ENCODE measurements around the gene PANK1. TPM values are rescaled to one million over a fixed set of nuclear protein-coding genes. Genes with fewer than 3 reads are reported as not detected.

The PANK1 gene
- total RNA-seq, 1 experiment from 2014 or later, result 8.1 TPM

GRCh38 chr10:89683883-89684282 lies 38.8 kb upstream of the PANK1 start:
- Histone ChIP-seq H3K27me3 (ENCODE audit: insufficient read depth, low read depth) (no peaks in the 10 kb centered on the region), H3K4me3 (no peak overlapping the region), H3K9me3 (ENCODE audit: insufficient read depth, low read depth) (no peaks in the 10 kb centered on the region), H3F3A (ENCODE audit: insufficient read depth, low read depth) (no peaks in the 10 kb centered on the region), H3K36me3 (ENCODE audit: low read depth) (no peaks in the 10 kb centered on the region), H3K9me2 (ENCODE audit: insufficient read depth) (no peaks in the 10 kb centered on the region), H2AFZ (no peak overlapping the region), H3K4me1 (replicated peaks; ENCODE audit: insufficient read depth) (no peaks in the 10 kb centered on the region), H3K79me2 (ENCODE audit: low read depth) (no peaks in the 10 kb centered on the region), H4K20me1 (ENCODE audit: insufficient read depth) (no peaks in the 10 kb centered on the region), H3K4me2 (no peak overlapping the region), H3K27ac (no peak overlapping the region)
- BruUV-seq (replicated peaks), result no TSS peak
- intact Hi-C loops (cut with micrococcal nuclease; ENCODE audit: unreplicated experiment), result no loop called here
- POLR2A ChIA-PET (ENCODE audit: unreplicated experiment), result no interaction called here
- DNase-seq, result no peak
- CTCF ChIA-PET, result no interaction called here
- TF ChIP-seq, protein P1, sequence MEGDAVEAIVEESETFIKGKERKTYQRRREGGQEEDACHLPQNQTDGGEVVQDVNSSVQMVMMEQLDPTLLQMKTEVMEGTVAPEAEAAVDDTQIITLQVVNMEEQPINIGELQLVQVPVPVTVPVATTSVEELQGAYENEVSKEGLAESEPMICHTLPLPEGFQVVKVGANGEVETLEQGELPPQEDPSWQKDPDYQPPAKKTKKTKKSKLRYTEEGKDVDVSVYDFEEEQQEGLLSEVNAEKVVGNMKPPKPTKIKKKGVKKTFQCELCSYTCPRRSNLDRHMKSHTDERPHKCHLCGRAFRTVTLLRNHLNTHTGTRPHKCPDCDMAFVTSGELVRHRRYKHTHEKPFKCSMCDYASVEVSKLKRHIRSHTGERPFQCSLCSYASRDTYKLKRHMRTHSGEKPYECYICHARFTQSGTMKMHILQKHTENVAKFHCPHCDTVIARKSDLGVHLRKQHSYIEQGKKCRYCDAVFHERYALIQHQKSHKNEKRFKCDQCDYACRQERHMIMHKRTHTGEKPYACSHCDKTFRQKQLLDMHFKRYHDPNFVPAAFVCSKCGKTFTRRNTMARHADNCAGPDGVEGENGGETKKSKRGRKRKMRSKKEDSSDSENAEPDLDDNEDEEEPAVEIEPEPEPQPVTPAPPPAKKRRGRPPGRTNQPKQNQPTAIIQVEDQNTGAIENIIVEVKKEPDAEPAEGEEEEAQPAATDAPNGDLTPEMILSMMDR (conservative IDR thresholded peaks at IDR 0.05), result no peak
- TF ChIP-seq EZH2 (IDR thresholded peaks at IDR 0.05; ENCODE audit: low read depth), result no peak

- H4K20me1 ChIP-seq (ENCODE audit: insufficient read depth), result no peaks in the 10 kb centered on the region
- CTCF ChIA-PET, result no interaction called here
- no peak overlapping the region for H3K4me2 ChIP-seq
- POLR2A ChIA-PET (ENCODE audit: unreplicated experiment), result no interaction called here
- no peaks in the 10 kb centered on the region for H3K9me3 ChIP-seq (ENCODE audit: insufficient read depth, low read depth)
- no peak overlapping the region for H3K27ac ChIP-seq
- no peak overlapping the region for H2AFZ ChIP-seq
- H3K4me1 ChIP-seq (replicated peaks; ENCODE audit: insufficient read depth), result no peaks in the 10 kb centered on the region
- TF ChIP-seq EZH2 (IDR thresholded peaks at IDR 0.05; ENCODE audit: low read depth), result no peak
- TF ChIP-seq, protein P1 (conservative IDR thresholded peaks at IDR 0.05), result no peak
- intact Hi-C loops (cut with micrococcal nuclease; ENCODE audit: unreplicated experiment), result no loop called here
- no TSS peak for BruUV-seq (replicated peaks)
- H3K9me2 ChIP-seq (ENCODE audit: insufficient read depth), result no peaks in the 10 kb centered on the region
- H3K36me3 ChIP-seq (ENCODE audit: low read depth), result no peaks in the 10 kb centered on the region
- H3K27me3 ChIP-seq (ENCODE audit: insufficient read depth, low read depth), result no peaks in the 10 kb centered on the region
- no peaks in the 10 kb centered on the region for H3F3A ChIP-seq (ENCODE audit: insufficient read depth, low read depth)
- no peaks in the 10 kb centered on the region for H3K79me2 ChIP-seq (ENCODE audit: low read depth)
- H3K4me3 ChIP-seq, result no peak overlapping the region
- no peak for DNase-seq
Observed at GRCh38 chr10:89679986-89680385, 34.9 kb upstream of the PANK1 start.

- Histone ChIP-seq H3K4me1 (replicated peaks; ENCODE audit: insufficient read depth) (no peaks in the 10 kb centered on the region), H2AFZ (no peak overlapping the region), H3K79me2 (ENCODE audit: low read depth) (no peaks in the 10 kb centered on the region), H3K4me3 (no peak overlapping the region), H3K36me3 (ENCODE audit: low read depth) (no peaks in the 10 kb centered on the region), H3F3A (ENCODE audit: insufficient read depth, low read depth) (no peaks in the 10 kb centered on the region), H3K4me2 (no peak overlapping the region), H3K9me2 (ENCODE audit: insufficient read depth) (no peaks in the 10 kb centered on the region), H3K27me3 (ENCODE audit: insufficient read depth, low read depth) (no peaks in the 10 kb centered on the region), H3K9me3 (ENCODE audit: insufficient read depth, low read depth) (no peaks in the 10 kb centered on the region), H3K27ac (no peak overlapping the region), H4K20me1 (ENCODE audit: insufficient read depth) (no peaks in the 10 kb centered on the region)
- no peak for TF ChIP-seq EZH2 (IDR thresholded peaks at IDR 0.05; ENCODE audit: low read depth)
- TF ChIP-seq, protein P1 (conservative IDR thresholded peaks at IDR 0.05), result no peak
- BruUV-seq (replicated peaks), result no TSS peak
- ChIA-PET POLR2A (ENCODE audit: unreplicated experiment) (no interaction called here), CTCF (no interaction called here)
- intact Hi-C loops (cut with micrococcal nuclease; ENCODE audit: unreplicated experiment), result no loop called here
- no peak for DNase-seq
Observed at GRCh38 chr10:89677341-89677740, 32.3 kb upstream of the PANK1 start.

Data from PC-9 (cell line).